Ecto neural progenitor cell (in vitro differentiated cells): ENCODE results near the gene INSC.

Source experiments
- DNase-seq: peaks from one replicate; pipeline ENCODE4 v3.0.0-alpha.2; 2018; ENCODE audit warnings: low spot score

Gene INSC

GRCh38 chr11:15293975-15294620 lies 179.4 kb downstream of the INSC start:
- DNase-seq: no peak

GRCh38 chr11:15295695-15296094 lies 181.0 kb downstream of the INSC start:
- no peak for DNase-seq
